Testis (tissue), 3 donors: Measurements from ENCODE around the gene LAD1. TPM values are rescaled to one million over a fixed set of nuclear protein-coding genes. Genes with fewer than 3 reads are reported as not detected.

Experiments used
- DNase-seq: peaks from one replicate; pipeline ENCODE4 v3.0.0-alpha.2; 2019
- H3K27ac ChIP-seq, 2 donors: fragments of 200-600 bp; sonication (generic); one replicate each; pipeline ENCODE4 v1.5.1; 2019
- H3K27me3 ChIP-seq: fragments of 200-600 bp; sonication (generic); one replicate; pipeline ENCODE4 v1.5.1; 2019
- H3K36me3 ChIP-seq: fragments of 200-600 bp; sonication (generic); one replicate; pipeline ENCODE4 v1.5.1; 2017; ENCODE audit warnings: low read depth; ENCODE audit errors: missing control alignments
- H3K4me1 ChIP-seq: fragments of 200-600 bp; sonication (generic); one replicate; pipeline ENCODE4 v1.5.1; 2019
- H3K4me3 ChIP-seq, 2 donors: fragments of 200-600 bp; sonication (generic); one replicate each; pipeline ENCODE4 v1.5.1; 2017 to 2019
- H3K9me3 ChIP-seq: fragments of 200-600 bp; sonication (generic); one replicate; pipeline ENCODE4 v1.5.1; 2017
- POLR2A ChIP-seq: fragments of 450-650 bp; IDR thresholded peaks from one replicate; pipeline ENCODE4 v1.6.1; 2017; ENCODE audit warnings: antibody characterized with exemption, mild to moderate bottlenecking, moderate library complexity
- WGBS, 2 donors: methylation state at CpG; one replicate each; pipeline ENCODE4 v1.1.5; 2018; 5-methylcytosine and 5-hydroxymethylcytosine counted together
- intact Hi-C: fragments of 100-400 bp; cut with DNase I; formaldehyde crosslinking; loops from one replicate; pipeline ENCODE4 v1.15.1; 2023; ENCODE audit warnings: low total_unique reads
- polyA plus RNA-seq: library from polyadenylated mRNA; stranded (reverse); fragments of 350-450 nt; fragmentation: Illumina TruSeq; extraction: RNeasy Lipid Tissue Mini Kit (QIAGEN cat#74804); gene quantifications from one replicate; pipeline ENCODE4 v1.2.3, GENCODE V29; 2014; ENCODE audit warnings: low read depth, low replicate concordance; ENCODE audit not compliant: insufficient read depth
- total RNA-seq, 2 donors: library from RNA; depleted of rRNA; stranded (reverse); fragments of >200 nt; gene quantifications; one replicate each; pipeline ENCODE4 v1.2.3, GENCODE V29; 2016
- TF ChIP-seq, protein P1 (sequence below), 3 experiments: fragments of 450-650 bp in 2 of 3; fragments of 200-600 bp in 1 of 3; sonication (generic) in 1 of 3; IDR thresholded peaks; one replicate each; pipeline ENCODE4 v1.5.1; 2016 to 2019; ENCODE audit warnings: antibody characterized with exemption in 3 of 3, mild to moderate bottlenecking in 2 of 3, moderate library complexity in 1 of 3

The LAD1 gene
- total and polyA plus RNA-seq, 3 donors from 2014 or later: 0.37 to 1.2 (median 0.71) TPM

DNA sequence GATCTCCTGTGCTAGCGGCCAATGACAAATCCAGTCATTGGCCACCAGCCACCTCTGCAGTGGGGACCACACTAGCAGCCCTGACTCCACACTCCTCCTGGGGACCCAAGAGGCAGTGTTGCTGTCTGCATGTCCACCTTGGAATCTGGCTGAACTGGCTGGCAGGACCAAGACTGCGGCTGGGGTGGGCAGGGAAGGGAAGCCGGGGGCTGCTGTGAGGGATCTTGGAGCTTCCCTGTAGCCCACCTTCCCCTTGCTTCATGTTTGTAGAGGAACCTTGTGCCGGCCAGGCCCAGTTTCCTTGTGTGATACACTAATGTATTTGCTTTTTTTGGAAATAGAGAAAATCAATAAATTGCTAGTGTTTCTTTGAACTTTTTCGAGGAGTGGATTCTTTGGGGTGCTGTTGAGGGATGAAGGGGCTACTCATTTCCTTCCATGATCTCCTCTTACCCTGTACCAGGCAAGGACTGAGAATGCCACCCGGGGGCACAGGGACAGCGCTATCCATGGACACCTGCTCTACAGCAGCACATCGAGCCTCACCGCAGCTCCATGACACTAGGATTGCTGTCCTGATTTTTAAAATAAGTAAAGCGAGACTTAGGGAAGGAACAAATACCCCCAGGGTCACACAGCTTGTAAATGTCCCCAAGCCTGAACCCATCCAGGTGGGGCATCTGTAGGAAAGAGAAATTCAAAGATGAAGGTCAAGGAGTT, 66.3 kb downstream of the LAD1 start:
- Histone ChIP-seq H3K36me3 (no peaks in the 10 kb centered on the region), H3K27ac (no peak overlapping the region), H3K4me1 (no peaks in the 10 kb centered on the region), H3K9me3 (no peaks in the 10 kb centered on the region), H3K4me3 (no peak overlapping the region), H3K27me3 (no peaks in the 10 kb centered on the region)
- intact Hi-C loops: no loop called here
- WGBS, 2 donors: 94 to 98% methylated on average over 8 to 10 of the region's 10 CpGs
- DNase-seq: no peak
- TF ChIP-seq, protein P1, sequence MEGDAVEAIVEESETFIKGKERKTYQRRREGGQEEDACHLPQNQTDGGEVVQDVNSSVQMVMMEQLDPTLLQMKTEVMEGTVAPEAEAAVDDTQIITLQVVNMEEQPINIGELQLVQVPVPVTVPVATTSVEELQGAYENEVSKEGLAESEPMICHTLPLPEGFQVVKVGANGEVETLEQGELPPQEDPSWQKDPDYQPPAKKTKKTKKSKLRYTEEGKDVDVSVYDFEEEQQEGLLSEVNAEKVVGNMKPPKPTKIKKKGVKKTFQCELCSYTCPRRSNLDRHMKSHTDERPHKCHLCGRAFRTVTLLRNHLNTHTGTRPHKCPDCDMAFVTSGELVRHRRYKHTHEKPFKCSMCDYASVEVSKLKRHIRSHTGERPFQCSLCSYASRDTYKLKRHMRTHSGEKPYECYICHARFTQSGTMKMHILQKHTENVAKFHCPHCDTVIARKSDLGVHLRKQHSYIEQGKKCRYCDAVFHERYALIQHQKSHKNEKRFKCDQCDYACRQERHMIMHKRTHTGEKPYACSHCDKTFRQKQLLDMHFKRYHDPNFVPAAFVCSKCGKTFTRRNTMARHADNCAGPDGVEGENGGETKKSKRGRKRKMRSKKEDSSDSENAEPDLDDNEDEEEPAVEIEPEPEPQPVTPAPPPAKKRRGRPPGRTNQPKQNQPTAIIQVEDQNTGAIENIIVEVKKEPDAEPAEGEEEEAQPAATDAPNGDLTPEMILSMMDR (IDR thresholded peaks at IDR 0.05): no peak
- no peak for TF ChIP-seq POLR2A

- no peak for DNase-seq
- H3K27ac ChIP-seq: no peak overlapping the region
- TF ChIP-seq, protein P1 (IDR thresholded peaks at IDR 0.05): no peak
- no peak for TF ChIP-seq POLR2A
- H3K27me3 ChIP-seq: no peaks in the 10 kb centered on the region
- no peaks in the 10 kb centered on the region for H3K36me3 ChIP-seq
- no peaks in the 10 kb centered on the region for H3K4me1 ChIP-seq
- no peaks in the 10 kb centered on the region for H3K9me3 ChIP-seq
- 88 to 94% methylated on average over 5 to 8 of the region's 8 CpGs for WGBS, 2 donors
- intact Hi-C loops: no loop called here
- no peak overlapping the region for H3K4me3 ChIP-seq
Observed at GRCh38 chr1:201332021-201332420, 67.1 kb downstream of the LAD1 start.

GRCh38 chr1:201331166-201331565, 68.0 kb downstream of the LAD1 start:
- 91 to 98% methylated on average over 7 of the region's 7 CpGs for WGBS, 2 donors
- Histone ChIP-seq H3K27me3 (no peaks in the 10 kb centered on the region), H3K27ac (no peak overlapping the region), H3K4me3 (no peak overlapping the region), H3K4me1 (no peaks in the 10 kb centered on the region), H3K36me3 (no peaks in the 10 kb centered on the region), H3K9me3 (no peaks in the 10 kb centered on the region)
- DNase-seq: no peak
- intact Hi-C loops: no loop called here
- TF ChIP-seq, protein P1 (IDR thresholded peaks at IDR 0.05): no peak
- no peak for TF ChIP-seq POLR2A

Other genes starting within 250 kb of the LAD1 start
- 100 to 1,000 TPM; 101 to 134 TPM for gene TMEM9, start 244.8 kb downstream of the LAD1 start, total RNA-seq
- 124 TPM for gene TMEM9, start 244.8 kb downstream of the LAD1 start, polyA plus RNA-seq
- 10 to 100 TPM; 12.5 to 16.4 TPM for gene IGFN1, start 208.5 kb downstream of the LAD1 start, total RNA-seq
- 8.2 TPM for gene IGFN1, start 208.5 kb downstream of the LAD1 start, polyA plus RNA-seq
- gene PKP1, start 115.8 kb downstream of the LAD1 start, total RNA-seq: under 1 TPM; 0.50 to 0.63 TPM
- gene PKP1, start 115.8 kb downstream of the LAD1 start, polyA plus RNA-seq: 0.11 TPM
- gene TNNT2, start 21.6 kb downstream of the LAD1 start, total RNA-seq: 1 to 10 TPM in 1 of 2 donors, under 1 TPM in 1; 0.79 to 1.1 TPM
- gene TNNT2, start 21.6 kb downstream of the LAD1 start, polyA plus RNA-seq: 2.7 TPM
- under 1 TPM; 0.37 to 0.55 TPM for gene TNNI1, start 22.4 kb upstream of the LAD1 start, total RNA-seq
- gene TNNI1, start 22.4 kb upstream of the LAD1 start, polyA plus RNA-seq: 36.4 TPM
- gene PHLDA3, start 69.9 kb upstream of the LAD1 start, total RNA-seq: 10 to 100 TPM; 22.7 to 23.1 TPM
- gene PHLDA3, start 69.9 kb upstream of the LAD1 start, polyA plus RNA-seq: 24.0 TPM
- gene CSRP1, start 107.8 kb upstream of the LAD1 start, total RNA-seq: 100 to 1,000 TPM; 103 to 123 TPM
- 217 TPM for gene CSRP1, start 107.8 kb upstream of the LAD1 start, polyA plus RNA-seq
- 10 to 100 TPM; 52.5 to 56.8 TPM for gene NAV1, start 139.8 kb upstream of the LAD1 start, total RNA-seq
- gene NAV1, start 139.8 kb upstream of the LAD1 start, polyA plus RNA-seq: 22.0 TPM